Activated gamma-delta T cell treated with Interleukin-2 at 50 U/mL for 16 hours (primary cell): Measurements from ENCODE around the gene SOX13.

Source experiments
- DNase-seq: peaks from one replicate; pipeline ENCODE4 v3.0.0-alpha.2; 2020

SOX13 gene

DNA sequence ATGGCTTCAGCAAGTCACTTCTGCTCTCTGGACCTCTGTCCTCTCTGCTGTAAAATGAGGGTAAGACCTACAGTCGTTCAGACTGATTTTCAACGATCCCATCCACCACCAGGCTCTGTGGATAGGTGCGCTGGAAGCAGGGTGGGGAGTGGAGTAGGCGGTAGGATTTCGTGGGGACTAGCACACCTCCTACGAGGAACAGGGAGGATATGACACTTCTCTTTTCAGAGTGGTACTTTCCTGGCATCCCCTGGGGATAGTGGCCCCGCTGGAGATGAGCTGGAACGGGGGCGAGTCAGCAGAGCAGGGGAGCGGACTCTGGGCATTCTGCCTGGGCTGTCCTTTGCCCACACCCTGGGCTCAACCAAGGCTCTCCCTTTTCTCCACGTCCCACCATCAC lies 61.2 kb downstream of the SOX13 start:
- DNase-seq: no peak

DNA sequence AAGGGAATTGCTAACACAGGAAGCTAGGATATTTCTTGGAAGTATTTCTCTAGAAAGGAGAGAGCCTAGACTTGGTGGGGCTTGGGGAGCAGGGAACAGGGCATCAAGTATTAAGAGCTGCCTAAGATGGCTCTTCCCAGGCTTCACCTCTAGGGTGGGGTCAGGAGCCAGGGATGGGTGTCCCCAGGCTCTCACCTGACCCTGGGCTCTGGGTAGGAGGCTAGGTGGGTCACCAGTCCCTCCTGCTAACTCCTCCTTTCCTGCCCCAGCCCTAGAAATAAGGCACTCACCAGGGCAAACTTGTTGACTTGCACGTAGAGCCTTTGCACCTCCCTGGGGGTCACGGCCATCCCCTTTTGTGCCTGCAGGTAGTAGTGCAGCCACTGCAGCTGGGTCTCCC lies 63.9 kb downstream of the SOX13 start:
- DNase-seq: no peak

DNA sequence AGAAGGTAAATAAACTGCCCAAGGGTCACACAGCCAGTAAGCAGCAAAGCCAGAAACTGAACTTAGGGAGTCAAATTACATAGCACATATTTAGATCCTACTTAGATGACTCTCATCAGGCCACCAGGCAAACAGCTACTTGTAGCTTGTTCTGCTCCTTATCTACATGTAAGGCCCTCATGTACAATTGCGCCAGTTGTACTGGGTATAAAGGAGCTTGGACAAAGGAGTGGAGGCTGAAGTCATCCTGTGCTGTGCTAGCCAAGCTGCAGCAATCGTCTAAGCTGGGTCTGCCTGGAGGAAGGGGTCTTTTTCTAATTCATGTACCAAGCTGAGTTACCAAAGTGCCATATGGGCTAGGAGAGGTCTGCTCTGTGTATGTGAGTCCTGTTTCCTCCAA lies 66.2 kb downstream of the SOX13 start:
- no peak for DNase-seq

DNA sequence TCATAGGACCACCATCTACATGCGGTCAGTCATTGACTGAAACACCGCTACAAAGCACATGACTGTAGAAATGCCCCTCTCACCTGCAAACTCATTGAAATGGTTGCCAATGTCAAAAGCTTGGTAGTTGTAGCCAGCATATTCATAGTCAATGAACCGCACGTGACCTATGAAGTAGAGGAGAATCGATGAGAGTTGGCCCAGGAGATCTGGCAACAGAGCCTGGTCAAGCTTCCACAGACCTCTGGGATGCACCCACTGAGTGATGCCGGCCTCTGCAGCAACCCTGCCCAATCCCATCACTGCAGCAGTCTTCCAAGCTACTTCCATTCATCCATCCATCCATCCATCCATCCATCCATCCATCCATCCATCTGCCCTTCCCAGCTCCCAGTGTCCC lies 67.0 kb downstream of the SOX13 start:
- DNase-seq: no peak

GRCh38 chr1:204141131-204141530 lies 68.2 kb downstream of the SOX13 start:
- no peak for DNase-seq

- DNase-seq: no peak
Measured at GRCh38 chr1:204142032-204142974, 69.4 kb downstream of the SOX13 start.

GRCh38 chr1:204143276-204144041 lies 70.5 kb downstream of the SOX13 start:
- DNase-seq: no peak

GRCh38 chr1:204145033-204145504 lies 72.2 kb downstream of the SOX13 start:
- DNase-seq: no peak

DNA sequence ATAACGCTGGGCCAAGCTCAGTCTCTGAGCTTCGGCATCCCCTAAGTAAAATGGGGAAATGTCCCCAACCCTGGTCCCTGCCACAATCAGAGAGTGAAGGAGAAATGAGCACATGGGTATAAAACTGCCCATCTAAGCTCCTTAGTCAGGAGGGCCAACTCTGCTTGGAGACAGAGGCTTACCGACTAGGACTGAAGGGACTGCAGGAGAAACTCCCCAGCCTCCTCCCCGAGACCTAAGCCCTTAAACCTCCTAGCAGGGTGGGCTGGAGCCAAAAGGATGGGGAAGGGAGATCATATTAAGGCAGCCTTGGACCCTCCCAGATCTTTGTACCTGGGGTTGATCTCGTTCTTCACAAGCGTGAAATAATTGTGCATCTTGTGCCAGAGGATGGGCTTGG lies 73.4 kb downstream of the SOX13 start:
- no peak for DNase-seq

GRCh38 chr1:204146965-204147364 lies 74.0 kb downstream of the SOX13 start:
- no peak for DNase-seq

DNA sequence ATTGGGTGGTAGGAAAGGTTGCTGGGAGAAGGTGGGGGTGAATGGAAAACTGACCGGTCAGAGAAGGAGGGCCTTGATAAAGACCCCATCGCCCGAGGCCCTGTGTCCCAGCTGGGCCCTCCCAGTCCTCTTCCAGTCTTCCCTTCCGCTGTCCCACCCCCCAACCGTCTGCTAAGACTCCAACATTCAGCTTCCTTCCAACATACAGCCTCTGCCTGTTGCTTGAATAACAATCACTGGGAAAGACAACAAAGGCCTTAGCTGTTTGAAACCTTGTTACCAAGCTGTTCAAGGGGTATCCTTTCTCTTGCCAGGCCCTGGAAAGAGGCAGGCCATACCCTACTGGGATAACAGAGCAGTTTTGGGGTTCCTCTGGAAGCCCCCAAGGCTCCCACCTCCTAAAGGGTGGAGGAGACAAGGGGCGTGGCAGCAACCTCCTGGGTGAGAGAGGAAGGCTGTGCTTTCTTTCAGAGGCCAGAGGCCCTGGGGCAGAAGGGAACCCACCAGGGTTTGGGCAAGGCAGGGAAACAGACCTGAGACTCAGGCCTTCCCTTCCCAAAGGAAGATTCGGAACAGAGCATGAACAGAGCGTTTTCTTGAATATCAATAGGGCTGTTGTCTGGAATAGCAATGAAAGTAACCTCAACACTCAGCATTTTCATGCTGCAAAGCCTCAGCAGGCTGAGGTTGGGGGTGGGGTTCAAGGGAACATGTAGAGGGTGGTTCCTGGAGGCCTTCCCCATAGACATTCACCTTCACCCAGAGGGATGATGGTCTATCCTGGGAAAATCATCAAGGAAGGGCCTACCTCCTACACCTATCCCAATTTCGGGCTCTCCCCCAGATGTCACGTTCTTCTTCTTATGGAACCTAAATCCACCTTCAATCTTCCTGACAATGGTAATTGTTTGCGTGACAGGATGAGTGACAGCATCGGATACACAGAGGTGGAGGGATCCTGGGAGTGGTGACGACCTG lies 74.8 kb downstream of the SOX13 start:
- DNase-seq: no peak

DNA sequence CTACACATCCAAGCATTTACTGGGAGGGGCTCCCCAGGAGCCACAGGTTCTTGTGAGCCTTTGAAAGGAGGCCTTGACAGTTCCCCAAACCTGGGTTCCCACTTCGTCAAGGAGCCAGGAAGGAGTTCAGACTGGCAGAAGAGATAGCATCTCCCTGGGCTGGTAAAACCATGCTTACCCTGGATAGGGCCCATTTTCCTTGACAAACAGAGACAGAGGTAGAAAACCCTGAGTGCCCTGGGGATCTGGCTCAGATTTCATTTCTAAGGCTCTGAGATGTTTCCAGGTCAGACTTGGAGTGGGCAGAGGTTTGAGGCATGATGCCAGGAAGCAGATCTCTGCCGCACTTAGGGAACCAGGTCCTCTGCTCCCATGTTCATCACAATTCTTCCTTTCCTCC lies 76.2 kb downstream of the SOX13 start:
- no peak for DNase-seq

GRCh38 chr1:204149635-204150565 lies 77.0 kb downstream of the SOX13 start:
- no peak for DNase-seq

DNA sequence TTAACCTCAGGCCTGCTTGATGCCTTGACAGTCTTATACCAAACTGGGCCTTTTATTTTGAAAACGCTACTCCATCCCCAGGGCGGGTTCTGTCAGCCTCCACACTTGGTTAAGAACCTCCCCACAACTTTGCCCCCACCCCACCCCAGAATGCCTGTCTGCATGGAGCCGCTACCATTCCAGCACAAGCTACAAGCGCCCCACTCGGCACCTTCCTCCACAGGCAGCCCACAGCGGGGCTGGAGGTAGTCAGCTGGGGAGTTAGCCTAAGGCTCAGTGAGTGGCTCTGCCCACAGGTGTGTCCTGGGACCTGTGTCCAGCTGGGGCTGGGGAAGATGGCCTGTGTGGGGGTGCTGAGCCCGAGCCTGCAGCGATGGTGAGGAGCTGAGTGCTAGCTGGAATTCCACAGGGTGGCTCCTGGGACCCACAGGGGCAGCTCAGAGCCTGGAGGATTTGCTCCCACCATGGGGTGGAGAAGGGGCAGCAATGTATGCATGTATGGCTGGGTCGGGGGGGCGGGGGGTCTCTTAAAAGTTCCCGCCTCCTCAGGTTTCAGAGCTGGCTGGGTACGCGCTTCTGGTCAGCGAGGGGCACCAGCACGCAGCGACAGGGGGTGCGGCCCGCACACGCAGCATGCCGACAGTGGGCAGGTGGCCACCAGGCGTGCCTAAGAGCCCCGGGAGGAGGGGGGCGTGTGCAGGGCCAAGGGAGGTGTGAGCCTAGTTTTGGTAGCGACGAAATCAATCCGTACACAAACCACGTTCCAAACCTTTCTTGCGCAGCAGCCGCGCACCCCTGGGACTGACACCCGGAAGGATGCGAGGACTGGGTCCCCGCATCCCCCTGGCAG lies 78.0 kb downstream of the SOX13 start:
- DNase-seq: no peak

DNA sequence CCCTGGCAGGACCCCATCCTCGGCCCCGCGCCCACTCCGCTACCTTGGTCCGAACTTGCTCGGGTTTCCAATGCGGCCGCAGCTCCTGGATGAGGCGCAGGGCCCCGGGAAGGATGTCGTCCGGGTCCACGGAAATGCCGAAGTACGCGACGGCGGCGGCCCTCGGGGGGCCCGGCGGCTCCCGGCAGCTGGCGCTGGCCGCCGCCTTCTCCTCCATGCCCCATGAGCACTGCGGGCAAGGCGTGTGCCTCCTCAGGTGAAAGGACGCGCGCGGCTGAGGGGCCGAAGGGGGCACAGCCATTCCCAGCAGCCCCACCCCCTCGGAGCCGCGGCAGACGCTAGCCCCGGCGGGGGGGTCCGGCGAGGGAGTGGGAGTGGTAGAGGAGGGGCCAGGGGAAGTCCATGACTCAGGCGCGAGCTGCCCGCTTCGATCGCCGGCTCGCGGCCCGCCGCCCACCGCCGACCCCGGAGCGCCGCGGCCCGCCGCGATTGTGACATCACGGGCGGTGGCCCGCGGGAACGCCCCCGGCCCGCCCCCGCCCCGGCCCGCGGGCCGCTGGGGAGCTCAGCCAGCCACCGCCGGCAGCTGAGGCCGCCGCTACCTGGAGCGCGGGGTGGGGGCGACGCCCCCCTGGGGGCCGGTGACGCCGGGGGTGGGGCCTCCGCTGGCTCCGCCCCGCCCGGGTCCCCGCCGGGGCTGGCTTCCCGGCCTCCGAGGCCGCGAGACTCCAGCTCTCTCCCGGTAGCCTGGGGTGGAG lies 78.8 kb downstream of the SOX13 start, which contains the start of gene ETNK2:
ETNK2 (minus strand) TSS at position 493 of the 758 bp plus-strand sequence; CDS start at position 301, 192 bp downstream.
- peak; percentile 49 for DNase-seq

DNA sequence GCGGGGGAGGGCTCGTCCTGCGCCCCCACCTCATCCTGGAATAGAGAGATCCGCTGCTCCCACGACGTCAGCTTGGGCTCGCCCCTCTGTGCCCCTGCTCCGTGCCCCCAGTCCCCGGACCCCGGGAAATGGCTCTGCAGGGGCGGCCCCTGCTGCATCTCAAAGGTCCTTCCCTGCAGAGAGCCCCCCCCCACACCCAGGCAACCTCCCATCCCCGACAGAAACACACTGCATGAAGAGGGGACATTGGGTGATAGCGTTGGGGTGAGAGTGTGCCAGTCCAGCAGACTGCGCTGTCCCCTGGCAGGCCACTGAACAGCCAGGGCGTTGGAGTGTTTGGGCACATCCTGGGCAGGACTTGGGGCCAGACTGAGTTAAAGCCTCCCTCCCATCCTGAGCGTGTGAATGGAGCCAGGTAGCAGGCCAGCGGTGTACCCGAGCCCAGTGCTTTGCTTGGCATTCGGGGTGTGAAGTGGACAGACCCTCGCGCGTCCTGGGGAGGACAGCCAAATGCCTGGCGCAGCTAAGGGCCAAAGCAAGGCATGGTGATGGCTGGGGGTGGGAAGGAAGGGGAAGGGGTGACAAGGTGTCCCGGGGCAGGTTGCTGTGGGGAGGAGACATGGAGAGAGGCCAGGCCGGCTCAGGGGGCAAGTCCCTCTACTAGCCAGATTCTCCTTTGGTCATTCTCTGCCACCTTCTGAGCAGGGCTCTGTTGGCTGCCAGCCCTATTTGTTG lies 79.6 kb downstream of the SOX13 start:
- no peak for DNase-seq

DNA sequence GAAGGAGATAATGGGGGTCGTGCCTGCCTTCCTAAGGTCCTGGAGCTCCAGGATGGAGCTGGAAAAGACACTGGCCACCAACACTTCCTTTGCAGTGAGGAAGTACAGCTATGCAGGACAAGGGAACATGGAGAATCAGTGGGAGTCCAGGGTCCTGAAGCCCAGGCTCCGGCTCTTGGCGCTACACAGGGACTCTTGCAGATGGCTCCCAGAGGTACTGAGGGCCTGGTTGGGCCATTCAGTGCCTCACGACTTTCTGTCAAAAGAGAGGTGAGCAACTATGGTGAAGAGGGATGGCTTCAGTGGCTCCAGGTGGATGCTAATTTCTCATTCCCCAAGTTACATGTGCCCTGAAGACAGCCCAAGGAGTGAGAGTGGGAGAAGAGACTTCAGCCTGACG lies 80.8 kb downstream of the SOX13 start:
- no peak for DNase-seq

DNA sequence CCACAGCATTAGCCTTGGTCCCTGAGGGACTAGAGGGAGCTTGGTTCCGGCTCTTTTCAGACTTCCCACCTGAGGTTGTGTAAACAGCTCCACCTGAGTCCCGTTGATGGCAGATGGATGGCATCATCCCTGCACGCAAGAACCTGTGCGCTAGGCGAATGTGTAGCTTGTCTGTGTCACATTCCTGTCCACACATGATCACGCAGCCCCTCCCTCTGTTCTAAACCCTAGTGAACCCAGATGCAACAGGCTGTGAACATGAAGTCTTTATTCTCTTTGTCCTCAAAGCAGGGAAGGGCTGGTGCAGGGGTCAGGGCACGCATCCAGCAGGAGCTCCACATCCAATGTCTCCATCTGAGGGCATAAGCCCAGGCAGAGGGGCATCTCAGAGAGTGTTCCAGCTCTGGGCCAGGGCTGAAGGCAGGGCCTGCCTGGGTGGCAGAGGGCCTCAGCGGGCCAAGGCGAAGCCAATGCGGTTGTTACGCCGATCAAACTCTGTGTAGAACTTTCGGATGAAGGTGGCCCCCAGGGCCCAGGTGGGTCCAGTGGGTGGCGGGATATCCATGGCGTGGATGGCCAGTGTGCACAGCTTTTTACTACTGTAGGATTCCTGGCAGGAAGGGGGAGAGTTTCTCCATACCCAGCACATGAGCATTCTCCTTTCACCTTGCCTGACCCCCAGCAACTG lies 81.8 kb downstream of the SOX13 start:
- no peak for DNase-seq
